Left renal cortex interstitium (tissue), 4 donors: Measurements from ENCODE around the gene TOX2. TPM values are rescaled to one million over a fixed set of nuclear protein-coding genes. Genes with fewer than 3 reads are reported as not detected.

Experiments used
- DNase-seq, 4 donors: peaks; one replicate each; pipeline ENCODE4 v3.0.0-alpha.2; 2013; ENCODE audit warnings: low read depth in 4 of 4, low spot score in 2 of 4, missing footprints in 1 of 4
- polyA plus RNA-seq, 4 donors: library from polyadenylated mRNA; unstranded; fragments of 120-200 nt; gene quantifications; one replicate each; pipeline ENCODE4 v1.2.1, GENCODE V29; 2013; ENCODE audit not compliant: insufficient read length in 4 of 4

Gene TOX2
- polyA plus RNA-seq, 4 donors: 3.7 to 5.5 (median 4.5) TPM

- DNase-seq: no peak
These were observed 79.9 kb downstream of the TOX2 start for GRCh38 chr20:43994486-43995100.

- DNase-seq: no peak
These were observed 81.0 kb downstream of the TOX2 start for GRCh38 chr20:43995645-43996044.

DNA sequence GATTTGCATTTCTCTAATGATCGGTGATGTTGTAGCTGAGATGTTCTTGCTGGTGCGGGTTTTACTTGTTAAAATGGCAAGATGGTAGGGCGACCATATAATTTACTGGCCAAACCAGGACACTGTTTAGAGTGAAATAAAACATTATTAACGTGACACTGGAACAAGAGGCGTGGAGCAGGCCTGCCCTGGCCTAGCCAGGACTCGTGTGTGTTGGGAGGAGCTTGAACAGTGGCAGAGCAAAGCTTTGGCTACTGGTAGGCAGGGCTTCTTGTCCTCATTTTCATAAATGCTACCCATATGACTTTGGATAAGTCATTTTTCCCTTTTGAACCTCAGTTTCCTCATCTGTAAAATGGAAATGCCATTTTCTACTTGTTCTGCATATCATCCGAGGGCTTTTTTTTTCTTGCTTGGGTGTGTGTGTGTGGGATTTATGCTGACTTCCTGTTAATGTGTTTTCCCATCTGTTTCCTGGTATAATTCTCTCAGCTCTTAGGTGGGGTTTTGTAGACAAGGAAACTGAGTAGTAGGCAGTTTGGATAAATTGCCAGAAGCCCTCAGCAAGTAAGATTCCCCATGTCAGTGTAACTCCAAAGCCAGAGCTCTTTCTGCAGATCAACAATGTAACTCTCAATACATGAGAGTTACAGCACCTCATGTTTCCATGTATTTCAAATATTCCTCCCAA is 81.7 kb downstream of the TOX2 start:
- no peak for DNase-seq

- no peak for DNase-seq
These were observed 85.2 kb downstream of the TOX2 start for GRCh38 chr20:43999848-44000247.

DNA sequence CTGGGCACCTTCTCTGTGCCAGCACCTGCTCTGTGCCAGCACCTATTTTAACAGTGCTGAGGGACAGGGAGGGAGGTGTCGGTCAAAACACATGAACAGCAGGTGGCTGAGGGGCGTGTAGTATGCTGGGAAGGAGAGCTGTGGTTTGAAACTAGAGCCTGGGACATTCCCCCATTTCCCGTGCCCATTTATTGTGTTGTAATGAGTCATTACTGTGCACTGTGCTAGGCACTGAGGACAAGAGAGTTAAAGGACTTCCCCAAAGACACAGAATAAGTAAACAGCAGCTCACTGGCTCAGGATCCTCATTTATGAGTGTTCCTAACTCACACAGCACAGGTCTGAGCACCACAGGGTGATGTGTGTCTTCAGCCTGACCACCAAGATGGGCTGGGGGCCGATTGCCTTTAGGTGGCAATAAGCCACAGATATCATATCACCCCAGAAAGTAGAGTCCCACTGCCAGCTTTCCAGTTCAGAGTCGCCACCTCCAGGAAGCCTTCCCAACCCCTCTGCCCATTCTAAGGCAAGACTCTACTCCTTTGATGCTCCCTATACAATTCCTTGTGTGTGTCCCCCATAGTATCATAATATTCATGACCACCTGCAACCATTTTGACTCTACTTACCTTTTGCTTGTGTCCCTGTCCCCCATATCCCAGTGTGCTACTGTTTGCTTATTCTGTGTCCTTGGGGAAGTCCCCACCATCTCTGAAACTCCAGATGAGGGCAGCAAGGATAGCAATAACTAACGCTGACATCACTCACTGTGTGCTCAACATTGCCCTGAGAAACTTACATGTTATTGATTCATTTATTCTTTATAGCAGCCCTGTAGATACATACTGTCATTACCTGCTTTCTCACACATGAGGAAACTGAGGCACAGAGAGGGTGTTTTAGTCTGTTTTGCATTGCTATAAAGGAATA is 87.3 kb downstream of the TOX2 start:
- DNase-seq: no peak

GRCh38 chr20:44002861-44003260 is 88.2 kb downstream of the TOX2 start:
- no peak for DNase-seq

DNA sequence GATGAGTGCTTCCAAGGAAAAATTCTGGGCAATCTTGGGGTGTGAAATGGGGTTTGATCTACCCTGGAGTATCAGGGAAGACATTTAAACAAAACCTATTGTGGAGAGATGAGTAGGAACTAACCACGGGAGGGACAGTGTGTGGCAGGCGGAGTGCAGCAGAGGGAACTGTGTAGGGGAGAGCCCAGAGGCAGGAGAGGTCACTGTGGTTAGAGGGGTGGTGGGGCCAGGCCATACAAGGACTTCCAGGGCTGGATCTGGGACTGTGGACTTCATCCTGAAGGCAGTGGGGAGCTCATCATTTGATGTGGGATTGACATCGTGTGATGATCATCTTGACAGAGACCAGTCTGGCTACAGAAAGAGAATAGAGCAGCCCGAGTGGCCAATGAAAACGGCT is 89.0 kb downstream of the TOX2 start:
- DNase-seq: no peak

DNA sequence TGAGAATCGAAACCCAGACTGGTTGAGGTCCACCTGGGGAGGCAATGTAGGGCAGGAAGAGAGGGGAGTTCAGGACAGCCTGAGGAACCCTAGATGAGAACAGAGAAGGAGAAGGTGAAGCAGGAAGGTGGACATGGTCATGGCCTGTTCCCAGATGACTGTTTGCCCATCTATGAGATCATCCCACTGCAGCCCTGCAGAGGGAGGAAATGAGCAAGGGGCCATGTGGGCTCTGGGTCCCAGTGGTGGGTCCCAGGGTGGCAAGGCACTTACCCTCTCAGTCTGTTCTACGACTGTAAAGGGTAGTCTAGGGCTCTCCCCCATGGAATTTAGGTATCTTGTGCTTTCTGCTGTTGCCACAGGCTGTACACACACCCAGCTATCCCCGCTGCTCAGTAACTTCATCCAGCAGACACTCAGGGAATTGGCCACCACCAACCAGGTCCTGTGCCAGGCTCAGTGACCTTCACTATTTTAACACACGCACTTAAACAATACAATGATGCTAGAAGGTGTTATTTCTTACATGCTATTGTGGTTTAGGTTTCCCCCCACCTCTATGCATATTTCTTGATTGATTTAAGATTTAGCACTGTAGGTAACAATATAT is 89.8 kb downstream of the TOX2 start:
- no peak for DNase-seq

- DNase-seq: no peak
These were observed 91.0 kb downstream of the TOX2 start for GRCh38 chr20:44005661-44006060.

GRCh38 chr20:44006126-44006525 is 91.5 kb downstream of the TOX2 start:
- DNase-seq: no peak

DNA sequence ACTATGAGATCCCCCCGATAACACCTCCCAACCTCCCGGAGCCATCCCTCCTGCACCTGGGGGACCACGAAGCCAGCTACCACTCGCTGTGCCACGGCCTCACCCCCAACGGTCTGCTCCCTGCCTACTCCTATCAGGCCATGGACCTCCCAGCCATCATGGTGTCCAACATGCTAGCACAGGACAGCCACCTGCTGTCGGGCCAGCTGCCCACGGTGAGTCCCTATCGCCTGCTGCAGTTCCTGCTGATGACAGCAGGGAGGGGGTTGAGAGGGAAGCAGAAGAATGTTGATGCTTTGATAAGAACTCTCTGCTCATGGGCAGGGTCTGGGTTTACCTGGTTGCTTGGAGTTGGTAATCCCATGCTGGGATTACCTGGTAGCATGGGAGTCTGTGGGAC is 91.9 kb downstream of the TOX2 start:
- DNase-seq: no peak

- DNase-seq: no peak
These were observed 94.4 kb downstream of the TOX2 start for GRCh38 chr20:44008806-44009678.

- no peak for DNase-seq
These were observed 95.0 kb downstream of the TOX2 start for GRCh38 chr20:44009679-44009992.

GRCh38 chr20:44010162-44010704 is 95.6 kb downstream of the TOX2 start:
- DNase-seq: no peak

DNA sequence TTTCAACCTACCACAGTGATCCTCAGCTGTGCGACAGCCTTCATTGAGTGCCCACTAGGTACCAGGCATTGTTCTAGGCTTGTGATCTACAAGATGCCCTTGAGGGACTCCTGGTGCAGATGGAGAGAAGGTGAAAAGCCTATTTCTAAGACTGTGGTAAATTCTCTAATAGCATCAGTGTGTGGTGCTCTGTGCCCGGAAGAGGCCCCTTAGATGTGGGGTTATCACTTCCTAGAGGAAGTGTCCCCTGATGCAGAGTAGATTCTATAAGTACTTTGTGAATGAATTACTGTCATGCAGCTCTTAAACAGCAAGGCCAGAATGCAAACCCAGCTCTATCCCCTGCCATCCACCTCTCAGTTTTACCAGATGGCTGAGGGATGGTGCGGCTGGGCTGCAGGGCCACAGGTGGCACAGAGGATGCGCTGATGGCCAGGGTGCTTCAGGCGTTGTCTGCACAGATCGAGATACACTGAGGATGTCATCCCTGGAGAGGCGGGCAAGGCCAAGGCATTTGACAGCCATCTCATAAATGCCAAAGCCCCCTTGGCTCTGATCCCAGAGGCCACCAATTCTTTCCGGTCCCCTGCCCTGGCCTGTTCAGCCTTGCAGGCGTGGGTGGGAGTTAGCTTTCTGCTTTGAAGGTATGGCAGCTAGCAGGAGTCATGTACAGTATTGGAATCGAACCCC is 96.7 kb downstream of the TOX2 start:
- no peak for DNase-seq

DNA sequence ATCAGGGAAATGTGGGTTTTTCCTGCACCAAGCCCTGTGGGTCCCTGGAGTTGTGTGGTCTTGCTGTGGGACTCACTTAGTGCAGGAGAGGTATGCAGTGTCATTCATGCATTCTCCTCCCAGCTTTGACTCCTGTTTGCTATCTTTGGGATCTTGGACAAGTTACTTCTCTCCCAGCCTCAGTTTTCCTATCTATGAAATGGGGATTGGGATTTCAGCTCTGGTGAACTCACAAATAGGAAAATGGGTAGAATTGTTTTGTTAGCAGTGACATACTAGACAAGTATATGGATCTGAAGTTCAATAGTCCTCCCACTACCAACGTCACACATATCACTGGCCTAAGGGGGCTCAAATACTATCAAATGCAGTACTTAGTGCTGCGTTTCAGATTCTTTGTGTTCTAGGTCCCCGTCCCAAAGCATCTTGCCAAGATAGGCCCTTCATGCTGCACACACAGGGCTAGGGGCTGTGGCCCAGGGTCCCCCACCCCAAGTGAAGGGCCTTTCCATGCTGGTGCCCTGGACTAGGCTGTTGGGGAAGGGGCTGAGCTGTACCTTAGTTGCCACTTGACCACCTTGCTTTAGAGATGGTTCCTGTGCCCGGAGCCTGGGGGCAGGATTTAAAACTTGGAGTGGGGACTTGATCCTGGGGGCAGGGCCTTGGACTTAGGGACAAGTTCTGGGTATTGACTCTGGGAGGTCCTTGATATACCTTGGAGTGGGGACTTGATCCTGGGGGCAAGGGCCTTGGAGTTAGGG is 98.0 kb downstream of the TOX2 start:
- no peak for DNase-seq

GRCh38 chr20:44014807-44015732 is 100.4 kb downstream of the TOX2 start:
- peak in 2 of 4 donors; percentile 49 to 56 for DNase-seq

DNA sequence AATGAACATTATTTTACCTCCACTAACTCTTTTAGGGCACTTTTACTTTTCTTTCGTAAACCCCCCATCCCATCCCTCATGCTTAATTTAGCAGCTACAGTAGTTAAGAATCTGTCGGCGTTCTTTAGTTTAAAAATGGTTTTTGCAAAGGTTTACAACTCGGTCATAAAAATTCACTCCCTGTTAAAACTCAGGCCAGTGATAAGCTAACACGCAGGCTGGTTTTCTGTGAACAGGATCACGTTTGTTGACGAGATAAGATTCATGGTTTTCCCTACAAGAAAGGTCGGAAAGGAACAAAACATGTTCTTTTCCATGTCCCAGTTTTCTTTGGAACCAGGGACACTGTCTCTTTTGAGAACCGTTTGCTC is 101.1 kb downstream of the TOX2 start:
- DNase-seq: no peak
